ENCODE measurements around the gene MYL11. TPM values are rescaled to one million over a fixed set of nuclear protein-coding genes. Genes with fewer than 3 reads are reported as not detected.
"Not testable (repeated sequence)": the region's sequence is repeated elsewhere in the genome, so short reads cannot be mapped to it uniquely, and the experiment has no call there.

MYL11 gene
- polyA plus RNA-seq, 1 donor from 2014 or later: not detected

DNA sequence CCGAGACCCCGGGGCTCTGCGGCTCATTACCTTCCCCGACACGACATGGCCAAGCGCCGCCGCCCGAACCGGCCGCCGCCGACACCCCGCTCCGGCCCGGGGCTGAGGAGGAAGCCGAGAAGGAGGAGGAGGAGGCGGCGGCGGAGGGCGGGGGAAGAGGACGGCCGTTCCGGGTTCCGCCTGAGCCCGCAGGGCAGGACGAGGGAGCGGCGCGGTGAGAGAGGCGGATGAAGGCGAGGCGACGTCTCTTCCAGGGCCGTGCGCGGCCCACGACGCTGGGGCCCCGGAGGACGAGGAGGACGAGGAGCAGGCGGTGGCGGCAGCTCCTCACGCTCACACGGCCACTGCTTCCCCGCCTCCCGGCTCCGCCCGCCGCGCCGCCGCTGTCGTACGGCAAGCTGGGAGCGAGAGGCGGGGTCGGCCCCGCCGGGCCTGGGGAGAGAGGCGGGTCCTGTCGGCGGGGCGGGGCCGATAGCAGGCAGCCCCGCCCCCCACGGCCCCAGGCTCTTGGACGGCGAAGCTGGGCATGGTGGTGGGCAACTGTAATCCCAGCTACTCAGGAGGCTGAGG, 39.5 kb upstream of the MYL11 start:
- H3K9me3 ChIP-seq (ENCODE audit: low read length); H3K4me2 ChIP-seq (ENCODE audit: low read length); H2AFZ ChIP-seq (ENCODE audit: low read depth, low read length); H3K36me3 ChIP-seq (ENCODE audit: insufficient read depth, low read length); H4K20me1 ChIP-seq (ENCODE audit: insufficient read depth); H3K9me2 ChIP-seq (ENCODE audit: insufficient read depth, low read length); H3K27me3 ChIP-seq (ENCODE audit: insufficient read depth, low read depth, low read length); H3F3A ChIP-seq (ENCODE audit: insufficient read depth, low read length, poor library complexity, severe bottlenecking); H3K79me2 ChIP-seq (replicated peaks; ENCODE audit: insufficient read depth, low read length): not testable (repeated sequence)
- H3K9ac ChIP-seq (ENCODE audit: low read length): peak overlapping the region; percentile 79
- TF ChIP-seq POLR2AphosphoS5 (IDR thresholded peaks at IDR 0.05): peak; percentile 83
- peak; percentile 40 for TF ChIP-seq MXI1 (conservative IDR thresholded peaks at IDR 0.05; ENCODE audit: poor library complexity, severe bottlenecking)
- H3K4me3 ChIP-seq (ENCODE audit: low read length): peak overlapping the region; percentile 68
- peak overlapping the region; percentile 74 for H3K27ac ChIP-seq (ENCODE audit: low read length)

DNA sequence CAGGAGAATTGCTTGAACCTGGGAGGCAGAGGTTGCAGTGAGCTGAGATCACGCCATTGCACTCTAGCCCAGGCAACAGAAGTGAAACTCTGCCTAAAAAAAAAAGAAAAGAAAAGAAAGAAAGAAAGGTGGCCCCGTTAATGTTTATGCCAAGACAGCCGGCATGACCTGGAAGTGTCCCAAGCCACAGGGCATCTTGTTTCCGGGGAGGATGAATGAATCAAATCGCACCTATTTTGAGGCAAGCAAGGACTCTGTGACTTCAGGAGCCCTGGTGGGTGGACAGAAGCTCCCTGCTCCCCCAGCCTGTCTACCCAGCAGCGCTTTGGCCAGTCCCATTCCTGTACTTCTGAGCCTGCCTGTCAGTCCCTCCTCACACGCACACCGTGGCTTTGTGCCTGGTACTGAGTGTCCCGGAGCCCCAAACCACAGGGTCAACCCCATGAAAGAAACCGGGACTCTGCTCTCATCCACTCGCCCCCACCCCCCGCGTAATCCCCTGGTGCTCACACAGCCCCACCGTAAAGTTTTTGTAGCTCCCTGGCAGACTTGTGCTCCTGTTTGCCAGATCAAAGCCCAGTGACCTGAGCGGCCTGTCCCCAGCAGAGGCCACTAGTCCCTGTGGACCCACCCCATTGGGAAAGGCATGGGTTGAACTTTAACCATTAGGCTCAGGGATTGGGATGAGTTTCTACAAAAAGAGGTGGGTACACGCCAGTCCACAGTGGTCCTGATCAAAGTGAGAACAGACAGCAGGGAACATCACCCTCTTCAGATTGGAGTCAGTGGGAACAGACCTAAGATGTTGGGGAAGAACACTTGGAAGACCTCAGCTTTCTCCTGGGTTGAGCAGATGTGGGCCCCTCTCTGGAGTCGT, 38.8 kb upstream of the MYL11 start:
- H3K79me2 ChIP-seq (replicated peaks; ENCODE audit: insufficient read depth, low read length): no peaks in the 10 kb centered on the region
- H3F3A ChIP-seq (ENCODE audit: insufficient read depth, low read length, poor library complexity, severe bottlenecking): no peaks in the 10 kb centered on the region
- H2AFZ ChIP-seq (ENCODE audit: low read depth, low read length): no peak overlapping the region
- no peaks in the 10 kb centered on the region for H4K20me1 ChIP-seq (ENCODE audit: insufficient read depth)
- TF ChIP-seq EP300 (conservative IDR thresholded peaks at IDR 0.05; ENCODE audit: poor library complexity, severe bottlenecking) (no peak), SMC3 (conservative IDR thresholded peaks at IDR 0.05; ENCODE audit: poor library complexity) (no peak), EZH2 (IDR thresholded peaks at IDR 0.05; ENCODE audit: borderline replicate concordance, insufficient read depth, low read length, poor library complexity, severe bottlenecking) (no peak), POLR2AphosphoS5 (IDR thresholded peaks at IDR 0.05) (no peak), MXI1 (conservative IDR thresholded peaks at IDR 0.05; ENCODE audit: poor library complexity, severe bottlenecking) (no peak), RAD21 (conservative IDR thresholded peaks at IDR 0.05) (no peak), TAF1 (IDR thresholded peaks at IDR 0.05; ENCODE audit: low read depth) (no peak)
- TF ChIP-seq, protein P1, sequence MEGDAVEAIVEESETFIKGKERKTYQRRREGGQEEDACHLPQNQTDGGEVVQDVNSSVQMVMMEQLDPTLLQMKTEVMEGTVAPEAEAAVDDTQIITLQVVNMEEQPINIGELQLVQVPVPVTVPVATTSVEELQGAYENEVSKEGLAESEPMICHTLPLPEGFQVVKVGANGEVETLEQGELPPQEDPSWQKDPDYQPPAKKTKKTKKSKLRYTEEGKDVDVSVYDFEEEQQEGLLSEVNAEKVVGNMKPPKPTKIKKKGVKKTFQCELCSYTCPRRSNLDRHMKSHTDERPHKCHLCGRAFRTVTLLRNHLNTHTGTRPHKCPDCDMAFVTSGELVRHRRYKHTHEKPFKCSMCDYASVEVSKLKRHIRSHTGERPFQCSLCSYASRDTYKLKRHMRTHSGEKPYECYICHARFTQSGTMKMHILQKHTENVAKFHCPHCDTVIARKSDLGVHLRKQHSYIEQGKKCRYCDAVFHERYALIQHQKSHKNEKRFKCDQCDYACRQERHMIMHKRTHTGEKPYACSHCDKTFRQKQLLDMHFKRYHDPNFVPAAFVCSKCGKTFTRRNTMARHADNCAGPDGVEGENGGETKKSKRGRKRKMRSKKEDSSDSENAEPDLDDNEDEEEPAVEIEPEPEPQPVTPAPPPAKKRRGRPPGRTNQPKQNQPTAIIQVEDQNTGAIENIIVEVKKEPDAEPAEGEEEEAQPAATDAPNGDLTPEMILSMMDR (IDR thresholded peaks at IDR 0.05; ENCODE audit: poor library complexity, severe bottlenecking): no peak
- TF ChIP-seq, protein P2, sequence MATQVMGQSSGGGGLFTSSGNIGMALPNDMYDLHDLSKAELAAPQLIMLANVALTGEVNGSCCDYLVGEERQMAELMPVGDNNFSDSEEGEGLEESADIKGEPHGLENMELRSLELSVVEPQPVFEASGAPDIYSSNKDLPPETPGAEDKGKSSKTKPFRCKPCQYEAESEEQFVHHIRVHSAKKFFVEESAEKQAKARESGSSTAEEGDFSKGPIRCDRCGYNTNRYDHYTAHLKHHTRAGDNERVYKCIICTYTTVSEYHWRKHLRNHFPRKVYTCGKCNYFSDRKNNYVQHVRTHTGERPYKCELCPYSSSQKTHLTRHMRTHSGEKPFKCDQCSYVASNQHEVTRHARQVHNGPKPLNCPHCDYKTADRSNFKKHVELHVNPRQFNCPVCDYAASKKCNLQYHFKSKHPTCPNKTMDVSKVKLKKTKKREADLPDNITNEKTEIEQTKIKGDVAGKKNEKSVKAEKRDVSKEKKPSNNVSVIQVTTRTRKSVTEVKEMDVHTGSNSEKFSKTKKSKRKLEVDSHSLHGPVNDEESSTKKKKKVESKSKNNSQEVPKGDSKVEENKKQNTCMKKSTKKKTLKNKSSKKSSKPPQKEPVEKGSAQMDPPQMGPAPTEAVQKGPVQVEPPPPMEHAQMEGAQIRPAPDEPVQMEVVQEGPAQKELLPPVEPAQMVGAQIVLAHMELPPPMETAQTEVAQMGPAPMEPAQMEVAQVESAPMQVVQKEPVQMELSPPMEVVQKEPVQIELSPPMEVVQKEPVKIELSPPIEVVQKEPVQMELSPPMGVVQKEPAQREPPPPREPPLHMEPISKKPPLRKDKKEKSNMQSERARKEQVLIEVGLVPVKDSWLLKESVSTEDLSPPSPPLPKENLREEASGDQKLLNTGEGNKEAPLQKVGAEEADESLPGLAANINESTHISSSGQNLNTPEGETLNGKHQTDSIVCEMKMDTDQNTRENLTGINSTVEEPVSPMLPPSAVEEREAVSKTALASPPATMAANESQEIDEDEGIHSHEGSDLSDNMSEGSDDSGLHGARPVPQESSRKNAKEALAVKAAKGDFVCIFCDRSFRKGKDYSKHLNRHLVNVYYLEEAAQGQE (IDR thresholded peaks at IDR 0.05; ENCODE audit: borderline replicate concordance): no peak
- peak overlapping the region; percentile 68 for H3K4me3 ChIP-seq (ENCODE audit: low read length)
- peak overlapping the region; percentile 49 for H3K27ac ChIP-seq (ENCODE audit: low read length)
- H3K9ac ChIP-seq (ENCODE audit: low read length): peak overlapping the region; percentile 51
- no peaks in the 10 kb centered on the region for H3K36me3 ChIP-seq (ENCODE audit: insufficient read depth, low read length)
- H3K9me2 ChIP-seq (ENCODE audit: insufficient read depth, low read length): no peaks in the 10 kb centered on the region
- no peak overlapping the region for H3K4me2 ChIP-seq (ENCODE audit: low read length)
- H3K27me3 ChIP-seq (ENCODE audit: insufficient read depth, low read depth, low read length): no peaks in the 10 kb centered on the region
- no peaks in the 10 kb centered on the region for H3K9me3 ChIP-seq (ENCODE audit: low read length)

DNA sequence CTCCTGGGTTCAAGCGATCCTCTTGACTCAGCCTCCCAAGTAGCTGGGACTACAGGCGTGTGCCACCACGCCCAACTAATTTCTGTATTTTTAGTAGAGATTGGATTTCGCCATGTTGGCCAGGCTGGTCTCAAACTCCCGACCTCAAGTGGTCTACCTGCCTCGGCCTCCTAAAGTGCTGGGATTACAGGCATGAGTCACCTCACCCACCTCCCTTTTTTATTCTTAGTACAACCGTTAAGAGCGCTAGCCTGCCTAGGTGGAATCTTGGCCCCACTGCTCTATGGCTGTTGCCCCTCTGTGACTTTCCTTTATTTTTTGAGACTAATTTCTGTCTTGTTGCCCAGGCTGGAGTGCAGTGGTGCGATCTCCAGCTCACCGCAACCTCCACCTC, 36.6 kb upstream of the MYL11 start:
- not testable (repeated sequence) for H4K20me1 ChIP-seq (ENCODE audit: insufficient read depth); H3K9ac ChIP-seq (ENCODE audit: low read length); H3K79me2 ChIP-seq (replicated peaks; ENCODE audit: insufficient read depth, low read length); H3K9me3 ChIP-seq (ENCODE audit: low read length); H3K27ac ChIP-seq (ENCODE audit: low read length); H3K4me3 ChIP-seq (ENCODE audit: low read length); H3K4me2 ChIP-seq (ENCODE audit: low read length); H3K9me2 ChIP-seq (ENCODE audit: insufficient read depth, low read length); H3K27me3 ChIP-seq (ENCODE audit: insufficient read depth, low read depth, low read length); H2AFZ ChIP-seq (ENCODE audit: low read depth, low read length); H3K36me3 ChIP-seq (ENCODE audit: insufficient read depth, low read length); H3F3A ChIP-seq (ENCODE audit: insufficient read depth, low read length, poor library complexity, severe bottlenecking)

DNA sequence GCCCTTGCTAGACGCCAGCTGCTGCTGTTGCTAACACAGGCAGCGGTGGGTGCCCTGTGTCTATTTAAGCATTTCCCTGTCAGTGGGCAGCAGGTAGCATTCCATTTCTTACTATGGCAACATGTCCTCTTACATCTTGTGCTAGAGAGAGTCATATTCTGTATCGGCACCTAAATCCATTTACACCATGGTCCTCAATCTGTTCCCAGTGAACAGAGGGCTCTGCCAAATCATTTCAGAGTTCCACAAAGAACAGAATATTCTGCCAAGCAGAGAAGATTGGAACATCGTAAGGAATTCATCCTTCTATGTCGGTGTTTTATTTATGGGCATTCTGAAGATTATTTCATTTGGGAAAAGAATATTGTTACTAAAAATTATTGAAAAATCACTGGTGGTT, 35.9 kb upstream of the MYL11 start:
- not testable (repeated sequence) for H3K79me2 ChIP-seq (replicated peaks; ENCODE audit: insufficient read depth, low read length); H3K9ac ChIP-seq (ENCODE audit: low read length); H3K36me3 ChIP-seq (ENCODE audit: insufficient read depth, low read length); H3K9me3 ChIP-seq (ENCODE audit: low read length); H3K4me2 ChIP-seq (ENCODE audit: low read length); H4K20me1 ChIP-seq (ENCODE audit: insufficient read depth); H3K4me3 ChIP-seq (ENCODE audit: low read length); H3K27ac ChIP-seq (ENCODE audit: low read length); H2AFZ ChIP-seq (ENCODE audit: low read depth, low read length); H3K9me2 ChIP-seq (ENCODE audit: insufficient read depth, low read length); H3K27me3 ChIP-seq (ENCODE audit: insufficient read depth, low read depth, low read length); H3F3A ChIP-seq (ENCODE audit: insufficient read depth, low read length, poor library complexity, severe bottlenecking)
